ENCODE measurements around the gene TK2.
A peak's percentile ranks its signal among the peaks of the same experiment; 100 is the strongest.

Gene TK2

GRCh38 chr16:66552286-66553177, 2.6 kb upstream of the TK2 start, which contains the start of gene CKLF:
Gene CKLF, plus strand, starts transcription at chr16:66552576. Its CDS starts 140 bp downstream, at chr16:66552716.
- POLR2A ChIA-PET, result interaction anchor here (0.7 to 1.7 kb wide), 4 partner anchors 11 to 51 kb away, joined by 3 to 9 read pairs (median 3); no protein-coding TSS in a partner anchor
- TF ChIP-seq CTCF (IDR thresholded peaks at IDR 0.05; ENCODE audit: insufficient read depth, low read length, missing control alignments), result no peak
- H3K4me3 ChIP-seq (ENCODE audit: low read depth, low read length), result peak within 1 kb of the TSS; percentile 76
- CTCF ChIA-PET, result interaction anchor here (1.2 to 2.3 kb wide), 6 partner anchors 11 to 278 kb away, joined by 3 to 9 read pairs (median 6); partner anchors contain the start of gene NAE1
- peak; percentile 16 for DNase-seq (ENCODE audit: low read depth, low spot score)

GRCh38 chr16:66551788-66552285, 1.9 kb upstream of the TK2 start:
- H3K4me3 ChIP-seq (ENCODE audit: low read depth, low read length), result peak overlapping the region; percentile 76
- ChIA-PET CTCF (interaction anchor here (1.2 to 1.9 kb wide), 8 partner anchors 12 to 279 kb away, joined by 3 to 7 read pairs (median 4); partner anchors contain the start of gene NAE1), POLR2A (interaction anchor here (1.2 to 1.7 kb wide), 3 partner anchors 12 to 17 kb away, joined by 3 to 9 read pairs (median 3); no protein-coding TSS in a partner anchor)
- no peak for DNase-seq (ENCODE audit: low read depth, low spot score)
- no peak for TF ChIP-seq CTCF (IDR thresholded peaks at IDR 0.05; ENCODE audit: insufficient read depth, low read length, missing control alignments)

- no peak for DNase-seq (ENCODE audit: low read depth, low spot score)
- no peak overlapping the region for H3K4me3 ChIP-seq (ENCODE audit: low read depth, low read length)
- ChIA-PET POLR2A (interaction anchor here (1.7 kb wide), 1 partner anchor 13 kb away, joined by 9 read pairs; no protein-coding TSS in a partner anchor), CTCF (interaction anchor here (0.7 to 1.9 kb wide), 9 partner anchors 12 to 279 kb away, joined by 3 to 7 read pairs (median 4); partner anchors contain the start of genes CMTM2 and NAE1)
- TF ChIP-seq CTCF (IDR thresholded peaks at IDR 0.05; ENCODE audit: insufficient read depth, low read length, missing control alignments), result no peak
These were observed 1.4 kb upstream of the TK2 start for GRCh38 chr16:66551348-66551759.

- CTCF ChIA-PET, result interaction anchor here (1.0 to 1.8 kb wide), 5 partner anchors 18 to 179 kb away, joined by 3 to 5 read pairs (median 3); no protein-coding TSS in a partner anchor
- POLR2A ChIA-PET, result interaction anchor here (1.0 kb wide), 1 partner anchor 47 kb away, joined by 3 read pairs; no protein-coding TSS in a partner anchor
- peak overlapping the region; percentile 67 for H3K4me3 ChIP-seq (ENCODE audit: low read depth, low read length)
- DNase-seq (ENCODE audit: low read depth, low spot score), result no peak
- TF ChIP-seq CTCF (IDR thresholded peaks at IDR 0.05; ENCODE audit: insufficient read depth, low read length, missing control alignments), result no peak
These were observed 1.1 kb downstream of the TK2 start for GRCh38 chr16:66548868-66549267.

GRCh38 chr16:66548068-66548467, 1.9 kb downstream of the TK2 start:
- no peak for TF ChIP-seq CTCF (IDR thresholded peaks at IDR 0.05; ENCODE audit: insufficient read depth, low read length, missing control alignments)

More at GRCh38 chr16:66548068-66548467, 1.9 kb downstream of the TK2 start:
- ChIA-PET CTCF (interaction anchor here (0.8 to 1.8 kb wide), 6 partner anchors 17 to 180 kb away, joined by 3 to 5 read pairs (median 3); no protein-coding TSS in a partner anchor), POLR2A (no interaction called here)
- DNase-seq (ENCODE audit: low read depth, low spot score), result no peak
- H3K4me3 ChIP-seq (ENCODE audit: low read depth, low read length), result no peak overlapping the region

Measured in AG04449 (cell line).